Measurements from ENCODE around the gene CBFA2T3.
"Not testable (repeated sequence)": the region's sequence is repeated elsewhere in the genome, so short reads cannot be mapped to it uniquely, and the experiment has no call there.

The CBFA2T3 gene

GRCh38 chr16:88894681-88895300 lies 82.2 kb downstream of the CBFA2T3 start:
- no peak for DNase-seq (ENCODE audit: low read depth in 3 of 3, low spot score in 1 of 3)

GRCh38 chr16:88894266-88894665 lies 82.7 kb downstream of the CBFA2T3 start:
- not testable (repeated sequence) for DNase-seq (ENCODE audit: low read depth in 3 of 3, low spot score in 1 of 3)

- DNase-seq (ENCODE audit: low read depth in 3 of 3, low spot score in 1 of 3): no peak
Measured at GRCh38 chr16:88893127-88893968, 83.7 kb downstream of the CBFA2T3 start.

GRCh38 chr16:88892065-88892464 lies 84.9 kb downstream of the CBFA2T3 start:
- DNase-seq (ENCODE audit: low read depth in 3 of 3, low spot score in 1 of 3): no peak

- no peak for DNase-seq (ENCODE audit: low read depth in 3 of 3, low spot score in 1 of 3)
Measured at GRCh38 chr16:88891083-88891482, 85.9 kb downstream of the CBFA2T3 start.

- DNase-seq (ENCODE audit: low read depth in 3 of 3, low spot score in 1 of 3): not testable (repeated sequence)
Measured at GRCh38 chr16:88889702-88890352, 87.2 kb downstream of the CBFA2T3 start.

GRCh38 chr16:88888461-88889387 lies 88.3 kb downstream of the CBFA2T3 start:
- DNase-seq (ENCODE audit: low read depth in 3 of 3, low spot score in 1 of 3): no peak

- DNase-seq (ENCODE audit: low read depth in 3 of 3, low spot score in 1 of 3): no peak
Measured at GRCh38 chr16:88888057-88888456, 89.0 kb downstream of the CBFA2T3 start.

- no peak for DNase-seq (ENCODE audit: low read depth in 3 of 3, low spot score in 1 of 3)
Measured at GRCh38 chr16:88886845-88887521, 90.0 kb downstream of the CBFA2T3 start.

- no peak for DNase-seq (ENCODE audit: low read depth in 3 of 3, low spot score in 1 of 3)
Measured at GRCh38 chr16:88886420-88886844, 90.6 kb downstream of the CBFA2T3 start.

- DNase-seq (ENCODE audit: low read depth in 3 of 3, low spot score in 1 of 3): no peak
Measured at GRCh38 chr16:88885693-88886280, 91.2 kb downstream of the CBFA2T3 start.

- DNase-seq (ENCODE audit: low read depth in 3 of 3, low spot score in 1 of 3): no peak
Measured at GRCh38 chr16:88884569-88885271, 92.3 kb downstream of the CBFA2T3 start.

GRCh38 chr16:88883946-88884345 lies 93.1 kb downstream of the CBFA2T3 start:
- DNase-seq (ENCODE audit: low read depth in 3 of 3, low spot score in 1 of 3): no peak

GRCh38 chr16:88883117-88883895 lies 93.7 kb downstream of the CBFA2T3 start:
- no peak for DNase-seq (ENCODE audit: low read depth in 3 of 3, low spot score in 1 of 3)

- no peak for DNase-seq (ENCODE audit: low read depth in 3 of 3, low spot score in 1 of 3)
Measured at GRCh38 chr16:88882358-88883030, 94.5 kb downstream of the CBFA2T3 start.

GRCh38 chr16:88881675-88882357 lies 95.2 kb downstream of the CBFA2T3 start:
- no peak for DNase-seq (ENCODE audit: low read depth in 3 of 3, low spot score in 1 of 3)

GRCh38 chr16:88881007-88881615 lies 95.9 kb downstream of the CBFA2T3 start:
- DNase-seq (ENCODE audit: low read depth in 3 of 3, low spot score in 1 of 3): no peak
